B cell (primary cell): ENCODE measurements around the gene SNCAIP. TPM values are rescaled to one million over a fixed set of nuclear protein-coding genes. Genes with fewer than 3 reads are reported as not detected.

Source experiments
- ATAC-seq: fragments of 200-7000 bp; cut with Tn5 transposase; one replicate; pipeline ENCODE4 v1.10.0; 2021; ENCODE audit warnings: low read depth, mild to moderate bottlenecking, moderate number of reproducible peaks, moderate library complexity
- CTCF ChIA-PET: fragments of 350-600 bp; sonication (Branson Sonifier 250); formaldehyde crosslinking; loops from one replicate; lab custom pipeline; 2021; ENCODE audit warnings: antibody characterized with exemption, inconsistent platforms; lab: Charles Lee
- POLR2A ChIA-PET: fragments of 350-600 bp; sonication (Branson Sonifier 250); formaldehyde crosslinking; loops from one replicate; lab custom pipeline; 2021; ENCODE audit warnings: antibody characterized with exemption; lab: Charles Lee
- DNase-seq: peaks from one replicate; pipeline ENCODE4 v3.0.0; 2013
- H2AFZ ChIP-seq: 2 replicates; pipeline ENCODE4 v1.6.1; 2012; ENCODE audit warnings: mild to moderate bottlenecking, low read depth, low read length; ENCODE audit not compliant: insufficient read depth, poor library complexity, severe bottlenecking
- H3K27ac ChIP-seq, 2 donors: 1 replicate in 1 of 2; 2 replicates in 1 of 2; pipeline ENCODE4 v1.5.1; 2012 to 2013; ENCODE audit warnings: low read length in 2 of 2, mild to moderate bottlenecking in 2 of 2, moderate library complexity in 1 of 2
- H3K27me3 ChIP-seq, 4 experiments: fragments of 200-600 bp in 1 of 4; sonication (generic) in 1 of 4; replicated peaks in 1 of 4; 1 replicate in 2 of 4; 2 replicates in 2 of 4; pipeline versions ENCODE4 v1.6.1 to v1.7.0; 2013 to 2016; ENCODE audit warnings: low read length in 3 of 4, mild to moderate bottlenecking in 2 of 4, mixed read lengths in 1 of 4, moderate library complexity in 1 of 4; ENCODE audit not compliant: insufficient read depth in 4 of 4, control insufficient read depth in 3 of 4; ENCODE audit errors: control extremely low read depth in 1 of 4
- H3K36me3 ChIP-seq, 2 experiments: replicated peaks in 1 of 2; 1 replicate in 1 of 2; 2 replicates in 1 of 2; pipeline versions ENCODE4 v1.6.1 to v1.7.1; 2013; ENCODE audit warnings: low read length in 1 of 2; ENCODE audit not compliant: insufficient read depth in 2 of 2, control insufficient read depth in 1 of 2; ENCODE audit errors: control extremely low read depth in 1 of 2, extremely low read depth in 1 of 2
- H3K4me1 ChIP-seq, 2 donors: fragments of 200-600 bp in 1 of 2; sonication (generic) in 1 of 2; 1 replicate in 1 of 2; 2 replicates in 1 of 2; pipeline versions ENCODE4 v1.5.1 to v1.6.1; 2013 to 2017; ENCODE audit warnings: low read length in 2 of 2; ENCODE audit not compliant: control insufficient read depth in 2 of 2, insufficient read depth in 2 of 2
- H3K4me2 ChIP-seq: replicated peaks from 2 replicates; pipeline ENCODE3; 2012; ENCODE audit warnings: mild to moderate bottlenecking, low read depth, low read length; ENCODE audit not compliant: poor library complexity, severe bottlenecking
- H3K4me3 ChIP-seq, 5 experiments: fragments of 200-600 bp in 1 of 5; sonication (generic) in 1 of 5; 1 replicate in 3 of 5; 2 replicates in 2 of 5; pipeline versions ENCODE4 v1.5.1 to v1.7.0; 2011 to 2016; ENCODE audit warnings: low read length in 4 of 5, mild to moderate bottlenecking in 4 of 5, low read depth in 2 of 5, control low read depth in 1 of 5, moderate library complexity in 1 of 5; ENCODE audit not compliant: insufficient read depth in 1 of 5; ENCODE audit errors: control extremely low read depth in 1 of 5, extremely low read depth in 1 of 5
- H3K79me2 ChIP-seq: fragments of 200-600 bp; sonication (generic); one replicate; pipeline ENCODE4 v1.6.0; 2016; ENCODE audit warnings: low read length; ENCODE audit not compliant: control insufficient read depth, insufficient read depth
- H3K9ac ChIP-seq: fragments of 200-600 bp; sonication (generic); 2 replicates; pipeline ENCODE4 v1.6.1; 2017; ENCODE audit warnings: mild to moderate bottlenecking, low read length, moderate library complexity
- H3K9me3 ChIP-seq, 3 donors: one replicate each; pipeline versions ENCODE4 v1.6.1 to v1.7.1; 2013; ENCODE audit warnings: low read length in 2 of 3; ENCODE audit not compliant: control insufficient read depth in 2 of 3, insufficient read depth in 1 of 3; ENCODE audit errors: control extremely low read depth in 1 of 3
- H4K20me1 ChIP-seq: 2 replicates; pipeline ENCODE4 v1.6.0; 2012; ENCODE audit warnings: mild to moderate bottlenecking, low read length; ENCODE audit not compliant: insufficient read depth, control insufficient read depth, poor library complexity, severe bottlenecking
- H3K27ac Mint-ChIP-seq: one replicate; pipeline ENCODE4 v1.8.0; 2021; ENCODE audit warnings: mixed read lengths
- H3K27me3 Mint-ChIP-seq: one replicate; pipeline ENCODE4 v1.8.0; 2021; ENCODE audit warnings: mixed read lengths
- H3K4me1 Mint-ChIP-seq: one replicate; pipeline ENCODE4 v1.8.0; 2021; ENCODE audit warnings: mixed read lengths
- H3K4me3 Mint-ChIP-seq: one replicate; pipeline ENCODE4 v1.8.0; 2021; ENCODE audit warnings: mixed read lengths
- H3K9me3 Mint-ChIP-seq: one replicate; pipeline ENCODE4 v1.8.0; 2022; ENCODE audit warnings: mixed read lengths; ENCODE audit not compliant: insufficient read depth
- CTCF ChIP-seq: fragments of 200-600 bp; IDR thresholded peaks from one replicate; pipeline ENCODE4 v1.8.0; 2022; ENCODE audit warnings: antibody characterized with exemption, mild to moderate bottlenecking
- EZH2 ChIP-seq: IDR thresholded peaks from 2 replicates; pipeline ENCODE4 v1.6.1; 2012; ENCODE audit warnings: borderline replicate concordance, low read depth, mild to moderate bottlenecking, moderate library complexity, low read length; ENCODE audit not compliant: insufficient read depth, poor library complexity, severe bottlenecking
- WGBS: methylation state at CpG from one replicate; pipeline ENCODE4 v1.1.5; 2013; ENCODE audit warnings: missing lambda C conversion rate; ENCODE audit not compliant: insufficient coverage; 5-methylcytosine and 5-hydroxymethylcytosine counted together
- intact Hi-C: fragments of 100-400 bp; cut with micrococcal nuclease; formaldehyde crosslinking; loops from one replicate; pipeline ENCODE4 v1.10.0; 2022
- polyA plus RNA-seq: library from polyadenylated mRNA; depleted of rRNA; stranded (reverse); fragments of >200 nt; gene quantifications from 2 replicates; pipeline ENCODE4 v1.2.3, GENCODE V29; 2012
- total RNA-seq, 2 donors: library from RNA; stranded (reverse); fragments of 120-200 nt in 1 of 2; gene quantifications; 1 replicate in 1 of 2; 2 replicates in 1 of 2; pipeline versions ENCODE4 v1.2.3 to v1.2.4, GENCODE V29; 2013 to 2022

SNCAIP gene
- total and polyA plus RNA-seq, 2 donors (not counting 1 experiment from before 2014, with no cell fraction given) = not detected

DNA sequence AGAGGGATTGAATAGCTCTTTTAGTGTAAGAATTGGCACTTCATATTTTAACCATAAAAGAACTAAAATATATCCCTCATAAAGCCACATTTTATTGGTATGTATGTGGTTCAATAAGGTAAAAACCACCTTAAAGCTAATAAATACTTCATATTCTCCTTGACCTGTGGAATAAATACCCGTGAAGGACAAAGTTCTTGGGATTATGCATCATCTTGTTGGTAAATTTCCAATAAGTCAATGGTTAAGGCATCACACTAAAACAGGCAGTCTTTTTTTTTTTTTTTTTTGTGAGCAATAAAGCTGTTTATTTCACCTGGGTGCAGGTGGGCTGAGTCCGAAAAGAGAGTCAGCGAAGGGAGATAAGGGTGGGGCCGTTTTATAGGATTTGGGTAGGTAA is 161.9 kb downstream of the SNCAIP start:
- Mint-ChIP-seq H3K4me1 (no peaks in the 10 kb centered on the region), H3K27me3 (peaks cover 22% of the 10 kb centered on the region), H3K27ac (no peak overlapping the region), H3K9me3 (no peaks in the 10 kb centered on the region), H3K4me3 (no peak overlapping the region)
- H3K9ac ChIP-seq = no peak overlapping the region
- intact Hi-C loops = no loop called here
- DNase-seq (no peak), ATAC-seq (no peak)
- POLR2A ChIA-PET = no interaction called here
- no peaks in the 10 kb centered on the region for H3K36me3 ChIP-seq
- H3K4me2 ChIP-seq = no peak overlapping the region
- CTCF ChIA-PET = no interaction called here
- H3K4me1 ChIP-seq = no peaks in the 10 kb centered on the region
- no peaks in the 10 kb centered on the region for H4K20me1 ChIP-seq
- no peak overlapping the region for H3K4me3 ChIP-seq
- H3K9me3 ChIP-seq = no peaks in the 10 kb centered on the region
- WGBS = no CpG with 5 or more reads among the region's 4 CpGs
- TF ChIP-seq CTCF (no peak), EZH2 (no peak)
- peaks cover 0 to 3% (median 1%) of the 10 kb centered on the region in 4 experiments for H3K27me3 ChIP-seq
- no peak overlapping the region for H2AFZ ChIP-seq
- H3K27ac ChIP-seq = no peak overlapping the region
- no peaks in the 10 kb centered on the region for H3K79me2 ChIP-seq

DNA sequence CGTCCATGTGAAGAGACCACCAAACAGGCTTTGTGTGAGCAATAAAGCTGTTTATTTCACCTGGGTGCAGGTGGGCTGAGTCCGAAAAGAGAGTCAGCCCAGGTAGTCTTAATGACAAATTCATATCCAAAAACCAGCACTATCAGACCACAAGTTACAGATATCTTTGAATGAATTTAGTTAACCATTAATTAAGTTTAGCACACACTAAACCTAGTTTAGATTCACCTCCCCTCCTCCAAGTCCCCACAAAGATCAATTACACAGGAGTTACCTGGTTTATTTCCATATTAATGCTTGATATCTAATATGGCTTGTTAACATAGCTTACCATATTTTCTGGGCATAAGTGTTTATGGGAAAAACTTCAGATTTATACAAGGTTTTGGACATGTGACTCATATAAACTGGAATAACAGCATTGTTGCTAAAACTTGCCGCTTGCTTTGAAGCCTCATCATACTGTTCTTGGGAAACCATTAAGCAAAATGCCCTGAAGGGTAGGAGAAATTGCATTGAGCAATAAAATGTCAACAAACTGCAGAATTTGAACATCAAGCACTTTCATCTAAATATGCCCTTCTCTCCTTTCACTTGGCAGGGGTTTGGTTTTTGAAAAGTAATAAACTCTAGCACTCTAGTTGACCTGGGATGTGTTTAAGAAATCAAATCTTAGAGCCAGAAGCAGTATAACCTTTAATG is 166.9 kb downstream of the SNCAIP start:
- no peak overlapping the region for H3K4me3 Mint-ChIP-seq
- DNase-seq (no peak), ATAC-seq (no peak)
- ChIA-PET CTCF (no interaction called here), POLR2A (no interaction called here)
- no peak overlapping the region for H3K27ac ChIP-seq
- no peak for TF ChIP-seq EZH2
- TF ChIP-seq CTCF = no peak
- no peak overlapping the region for H3K27ac Mint-ChIP-seq
- H3K27me3 Mint-ChIP-seq = peaks cover 14% of the 10 kb centered on the region
- H3K79me2 ChIP-seq = no peaks in the 10 kb centered on the region
- H3K4me3 ChIP-seq = no peak overlapping the region
- H3K4me1 Mint-ChIP-seq = no peaks in the 10 kb centered on the region
- H3K27me3 ChIP-seq = no peaks in the 10 kb centered on the region
- no peaks in the 10 kb centered on the region for H3K36me3 ChIP-seq
- H3K4me2 ChIP-seq = no peak overlapping the region
- WGBS = no CpG with 5 or more reads among the region's 3 CpGs
- H3K9me3 ChIP-seq = no peaks in the 10 kb centered on the region
- no peaks in the 10 kb centered on the region for H3K9me3 Mint-ChIP-seq
- H4K20me1 ChIP-seq = no peaks in the 10 kb centered on the region
- intact Hi-C loops = no loop called here
- no peak overlapping the region for H2AFZ ChIP-seq
- H3K4me1 ChIP-seq = no peaks in the 10 kb centered on the region
- no peak overlapping the region for H3K9ac ChIP-seq
